Keratinocyte (primary cell): ENCODE data around the gene EPB41L2.

ENCODE experiments used
- CTCF ChIP-seq, 3 experiments: IDR thresholded peaks in 1 of 3; conservative IDR thresholded peaks in 1 of 3; optimal IDR thresholded peaks in 1 of 3; 2 replicates in 2 of 3; 3 replicates in 1 of 3; pipeline versions ENCODE3 to v1.5.1; 2011; ENCODE audit warnings: low read length in 3 of 3, mild to moderate bottlenecking in 3 of 3, moderate library complexity in 2 of 3, control low read depth in 1 of 3, inconsistent platforms in 1 of 3; ENCODE audit not compliant: insufficient read depth in 2 of 3; ENCODE audit errors: extremely low read depth in 1 of 3
- EZH2 ChIP-seq: IDR thresholded peaks from one replicate; pipeline ENCODE4 v1.6.1; 2012; ENCODE audit warnings: inconsistent platforms, mild to moderate bottlenecking, low read length, moderate library complexity

- TF ChIP-seq CTCF (optimal IDR thresholded peaks at IDR 0.05 in 1 of 3, IDR thresholded peaks at IDR 0.05 in 1 of 3, conservative IDR thresholded peaks at IDR 0.05 in 1 of 3; ENCODE audit: extremely low read depth in 1 of 3, insufficient read depth in 2 of 3, low read length in 3 of 3), result no peak
- no peak for TF ChIP-seq EZH2
Observed at GRCh38 chr6:131063764-131064272, 773 bp upstream of the EPB41L2 start.
